Skin epidermis (tissue), 12 donors: ENCODE results near the gene MIGA2.

Experiments used
- H3K27ac ChIP-seq, 21 experiments: fragments of 200-600 bp; sonication (generic) in 11 of 21; one replicate each; pipeline ENCODE4 v1.5.0; 2020; ENCODE audit warnings: mild to moderate bottlenecking in 3 of 21, inconsistent platforms in 2 of 21, moderate library complexity in 2 of 21
- H3K4me3 ChIP-seq, 7 experiments: fragments of 200-600 bp; sonication (generic) in 2 of 7; one replicate each; pipeline ENCODE4 v1.5.0; 2020; ENCODE audit warnings: inconsistent platforms in 2 of 7, mild to moderate bottlenecking in 2 of 7, moderate library complexity in 1 of 7

MIGA2 gene

GRCh38 chr9:129068990-129069861 lies 32.8 kb downstream of the MIGA2 start:
- Histone ChIP-seq H3K27ac (peak overlapping the region in 11 of 21 experiments; percentile 1 to 78 (median 54)), H3K4me3 (no peak overlapping the region)

- Histone ChIP-seq H3K4me3 (no peak overlapping the region), H3K27ac (peak overlapping the region in 3 of 21 experiments; percentile 14 to 54 (median 32))
These were observed 33.6 kb downstream of the MIGA2 start for GRCh38 chr9:129069862-129070641.

DNA sequence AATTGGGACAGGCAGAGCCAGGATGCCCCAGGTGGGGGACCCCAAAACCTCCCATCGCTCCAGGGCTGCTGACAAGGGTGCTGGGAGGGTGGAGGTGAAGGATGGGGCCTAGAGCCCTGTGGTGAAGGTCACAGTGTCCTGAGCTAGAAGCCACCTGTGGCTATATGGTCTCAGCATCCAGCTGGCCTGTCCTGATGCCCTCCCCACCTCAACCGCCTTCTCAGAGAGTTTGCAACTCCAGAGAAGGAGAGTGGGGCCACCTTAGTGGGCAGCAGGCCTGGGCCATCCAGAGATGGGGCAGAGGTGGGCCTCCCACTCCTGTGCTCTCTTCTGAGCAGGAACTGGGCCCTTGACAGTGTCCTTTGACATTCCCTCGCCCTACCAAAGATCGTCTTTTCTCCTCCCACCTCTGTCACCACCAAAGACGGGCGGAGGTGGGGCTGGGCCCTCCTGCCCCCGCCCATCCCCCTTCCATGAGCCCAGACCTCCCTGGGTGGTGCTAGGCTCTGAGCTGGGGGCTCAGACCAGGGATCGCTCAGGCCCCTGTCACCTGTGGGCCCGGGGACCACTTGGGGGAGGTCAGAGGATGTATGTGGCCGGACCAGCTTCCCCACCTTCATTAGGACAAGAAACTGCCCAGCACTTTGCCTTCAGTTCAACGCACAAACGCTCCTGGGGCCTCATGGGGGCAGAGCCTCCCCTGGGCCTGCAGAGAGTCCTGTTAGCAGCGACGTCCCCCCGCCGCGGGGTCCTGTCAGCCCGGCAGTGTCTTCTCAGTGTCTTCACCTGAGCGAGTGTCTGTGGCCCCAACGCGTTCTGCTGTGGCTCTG lies 34.5 kb downstream of the MIGA2 start:
- no peak overlapping the region for H3K4me3 ChIP-seq
- peak overlapping the region in 1 of 21 experiments; percentile 29 for H3K27ac ChIP-seq

DNA sequence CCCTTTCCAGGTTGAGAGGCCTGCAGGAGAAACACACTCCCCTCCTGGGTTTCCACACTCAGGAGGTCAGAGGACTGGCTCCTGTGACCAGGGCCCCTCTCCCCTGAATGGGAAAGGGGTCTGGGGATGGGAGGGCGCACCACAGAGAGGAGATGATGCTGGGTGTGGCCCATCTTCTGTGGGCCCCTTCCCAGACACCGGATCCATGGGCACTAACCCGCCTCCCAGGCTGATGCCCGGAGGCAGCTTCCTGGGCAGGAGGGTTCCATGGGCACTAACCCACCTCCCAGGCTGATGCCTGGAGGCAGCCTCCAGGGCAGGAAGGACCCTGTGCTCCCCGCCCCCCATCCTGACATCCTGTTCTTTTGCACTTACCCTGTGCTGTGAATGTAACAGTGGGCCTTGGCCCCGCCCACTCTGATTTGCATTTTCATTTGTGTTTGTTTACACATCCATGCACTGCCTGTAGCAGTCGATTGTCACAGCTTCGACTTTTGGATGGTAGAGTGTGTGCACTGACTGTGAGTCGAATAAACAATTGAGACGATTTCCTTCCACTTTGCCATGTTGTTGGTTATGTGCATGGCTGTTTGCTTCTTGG lies 35.2 kb downstream of the MIGA2 start:
- peak overlapping the region in 1 of 21 experiments; percentile 29 for H3K27ac ChIP-seq
- H3K4me3 ChIP-seq = no peak overlapping the region

GRCh38 chr9:129072171-129072570 lies 35.7 kb downstream of the MIGA2 start:
- H3K4me3 ChIP-seq = no peak overlapping the region
- H3K27ac ChIP-seq = no peak overlapping the region

GRCh38 chr9:129073404-129073803 lies 37.0 kb downstream of the MIGA2 start:
- H3K4me3 ChIP-seq = no peak overlapping the region

GRCh38 chr9:129074106-129074505 lies 37.7 kb downstream of the MIGA2 start:
- Histone ChIP-seq H3K27ac (peak overlapping the region in 1 of 21 experiments; percentile 3), H3K4me3 (no peak overlapping the region)

More at GRCh38 chr9:129073404-129073803, 37.0 kb downstream of the MIGA2 start:
- H3K27ac ChIP-seq = no peak overlapping the region

DNA sequence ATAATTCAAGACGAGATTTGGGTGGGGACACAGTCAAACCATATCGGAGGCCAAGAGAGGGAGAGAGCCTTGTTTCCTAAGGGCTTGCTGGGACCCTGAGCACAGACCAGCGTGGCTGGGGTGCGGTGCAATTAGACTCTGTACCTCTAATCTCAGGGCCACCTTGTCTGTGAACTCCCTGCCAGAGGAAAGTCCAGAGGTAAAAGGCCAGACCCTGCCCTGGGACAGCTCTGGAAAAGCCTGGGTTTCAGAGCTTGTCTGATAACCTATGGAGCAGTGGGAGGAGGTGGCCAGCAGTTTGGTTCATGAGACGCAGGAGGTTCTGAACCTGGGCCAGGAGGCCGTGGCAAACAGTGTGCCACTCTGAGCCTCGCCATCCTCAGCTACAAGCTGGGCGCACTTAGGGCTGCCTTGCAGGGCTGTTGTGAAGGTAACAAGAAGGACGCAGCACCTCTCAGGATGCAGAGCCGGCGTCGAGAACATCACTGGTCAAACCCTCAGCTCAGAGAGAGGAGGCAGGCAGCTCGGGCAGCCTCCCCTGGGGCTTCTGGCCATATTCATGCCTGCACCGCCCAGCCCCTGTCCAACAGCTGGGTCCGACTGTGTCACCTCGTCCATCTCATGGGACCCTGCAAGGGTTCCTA lies 39.7 kb downstream of the MIGA2 start:
- Histone ChIP-seq H3K27ac (no peak overlapping the region), H3K4me3 (no peak overlapping the region)

DNA sequence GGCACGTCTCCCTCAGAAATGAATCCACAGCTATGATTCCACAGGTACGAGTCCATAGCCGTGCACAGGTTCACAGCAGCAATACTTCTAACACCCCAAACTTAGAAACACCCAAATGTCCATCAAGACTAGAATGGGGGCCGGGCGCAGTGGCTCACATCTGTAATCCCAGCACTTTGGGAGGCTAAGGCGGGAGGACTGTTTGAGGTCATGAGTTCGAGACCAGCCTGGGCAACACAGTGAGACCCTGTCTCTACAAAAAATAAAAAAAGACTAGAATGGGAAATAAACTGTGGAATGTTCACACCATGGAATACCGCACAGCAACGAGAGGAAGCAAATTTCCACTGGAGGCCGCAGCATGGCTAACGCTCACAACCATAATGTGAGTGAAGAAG lies 40.2 kb downstream of the MIGA2 start:
- H3K27ac ChIP-seq = no peak overlapping the region
- H3K4me3 ChIP-seq = no peak overlapping the region

DNA sequence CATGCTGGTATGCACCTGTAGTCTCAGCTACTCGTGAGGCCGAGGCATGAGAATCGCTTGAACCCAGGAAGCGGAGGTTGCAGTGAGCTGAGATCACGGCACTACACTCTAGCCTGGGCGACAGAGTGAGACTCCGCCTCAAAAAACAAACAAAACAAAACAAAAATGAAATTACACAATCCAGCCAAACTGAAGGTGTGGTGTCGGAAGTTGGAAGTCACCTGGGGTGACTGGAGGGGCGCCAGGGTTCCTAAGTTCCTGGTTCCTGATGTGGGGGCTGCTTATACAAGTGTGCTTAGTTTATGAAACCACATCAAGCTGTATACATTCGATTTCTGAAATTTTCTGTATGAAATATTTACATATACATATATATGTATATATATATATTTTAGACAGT lies 40.8 kb downstream of the MIGA2 start:
- no peak overlapping the region for H3K27ac ChIP-seq
- no peak overlapping the region for H3K4me3 ChIP-seq

DNA sequence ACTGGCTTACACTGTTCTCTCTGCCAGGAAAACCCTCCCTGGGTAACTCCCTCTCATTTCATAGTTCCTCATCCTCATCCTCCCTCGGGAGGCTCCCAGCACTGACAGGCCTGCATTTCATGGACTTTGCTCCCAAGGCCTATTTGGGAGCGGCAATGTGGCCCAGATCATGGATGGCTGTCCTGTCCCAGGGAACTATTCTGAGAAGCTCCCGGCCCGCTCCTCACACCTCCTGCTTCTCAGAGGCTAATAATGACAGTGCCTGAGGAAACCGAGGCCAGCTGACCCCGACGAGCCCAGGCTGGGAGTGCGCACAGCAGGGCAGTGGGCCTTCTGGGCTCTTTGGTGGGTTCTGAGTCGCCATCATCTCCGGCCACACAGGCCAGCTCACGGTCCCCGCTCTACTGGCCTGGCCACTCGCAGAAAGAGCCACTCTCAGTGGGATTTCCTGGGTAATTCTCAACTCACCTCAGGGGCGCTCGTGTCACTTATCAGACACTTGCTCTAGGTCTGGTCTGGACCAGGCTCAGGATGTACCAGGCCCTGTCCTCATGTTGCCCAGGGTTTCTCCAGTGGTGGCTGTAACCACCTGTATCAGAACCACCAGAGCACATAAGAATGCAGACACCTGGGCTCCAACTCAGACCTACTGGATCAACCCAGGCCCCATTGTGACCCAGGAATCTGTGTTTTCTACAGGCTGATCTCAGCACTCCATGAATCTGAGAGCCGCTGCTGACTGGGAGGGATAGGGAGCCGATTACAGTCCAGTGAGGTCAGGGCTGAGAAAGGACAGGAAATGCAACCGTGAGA lies 42.5 kb downstream of the MIGA2 start:
- Histone ChIP-seq H3K4me3 (no peak overlapping the region), H3K27ac (no peak overlapping the region)

GRCh38 chr9:129079829-129080228 lies 43.4 kb downstream of the MIGA2 start:
- H3K27ac ChIP-seq = peak overlapping the region in 1 of 21 experiments; percentile 63

DNA sequence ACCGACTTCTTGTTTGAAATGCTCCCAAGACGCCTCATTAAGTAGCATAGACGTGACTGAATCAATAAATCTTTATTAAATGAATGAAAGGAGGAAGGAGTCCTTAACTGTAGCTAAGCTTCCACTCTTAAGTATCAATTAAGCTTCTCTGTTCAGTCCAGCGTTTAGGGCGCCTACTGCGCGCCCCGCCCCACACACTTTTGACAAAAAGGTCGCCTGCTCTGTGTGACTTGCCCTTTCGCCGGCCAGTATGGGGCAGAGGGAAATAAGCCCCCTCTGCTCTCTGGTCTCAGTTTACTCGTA lies 43.8 kb downstream of the MIGA2 start:
- peak overlapping the region in 7 of 21 experiments; percentile 22 to 87 (median 47) for H3K27ac ChIP-seq
- peak overlapping the region; percentile 54 to 87 (median 78) for H3K4me3 ChIP-seq

More at GRCh38 chr9:129079829-129080228, 43.4 kb downstream of the MIGA2 start:
- H3K4me3 ChIP-seq = peak overlapping the region in 3 of 7 experiments; percentile 54 to 74 (median 63)

- Histone ChIP-seq H3K4me3 (peak within 1 kb of the TSS; percentile 54 to 87 (median 78)), H3K27ac (peak within 1 kb of the TSS; percentile 25 to 90 (median 79))
These were observed 44.4 kb downstream of the MIGA2 start, which contains the start of gene DOLPP1 for GRCh38 chr9:129080601-129081387. Gene DOLPP1, plus strand, starts transcription at chr9:129081111. Its CDS starts 21 bp downstream, at chr9:129081132.

GRCh38 chr9:129081388-129081904 lies 45.0 kb downstream of the MIGA2 start:
- Histone ChIP-seq H3K27ac (peak overlapping the region; percentile 25 to 90 (median 79)), H3K4me3 (peak overlapping the region; percentile 54 to 87 (median 78))

- H3K4me3 ChIP-seq = no peak overlapping the region
- H3K27ac ChIP-seq = no peak overlapping the region
These were observed 47.7 kb downstream of the MIGA2 start for GRCh38 chr9:129084087-129084486.

- Histone ChIP-seq H3K4me3 (no peak overlapping the region), H3K27ac (no peak overlapping the region)
These were observed 52.8 kb downstream of the MIGA2 start for GRCh38 chr9:129089246-129089645.
